Measurements from ENCODE around the gene SLC39A2. TPM values are rescaled to one million over a fixed set of nuclear protein-coding genes. Genes with fewer than 3 reads are reported as not detected.

The SLC39A2 gene
- total and polyA plus RNA-seq, 2 experiments from 2014 or later, result 4.2 to 6.2 TPM

- no peak for TF ChIP-seq EZH2phosphoT487 (IDR thresholded peaks at IDR 0.05; ENCODE audit: low read depth, severe bottlenecking, unreplicated experiment)
- no peak for TF ChIP-seq EZH2 (IDR thresholded peaks at IDR 0.05; ENCODE audit: borderline replicate concordance)
- no peak for TF ChIP-seq CTCF (IDR thresholded peaks at IDR 0.05; ENCODE audit: poor library complexity)
Measured at GRCh38 chr14:21018781-21019180, 19.7 kb downstream of the SLC39A2 start.

GRCh38 chr14:21019366-21019765, 20.3 kb downstream of the SLC39A2 start:
- Histone ChIP-seq H3K4me3 (no peak overlapping the region), H3K4me1 (ENCODE audit: insufficient read depth) (no peaks in the 10 kb centered on the region), H3K9me2 (replicated peaks; ENCODE audit: insufficient read depth) (no peaks in the 10 kb centered on the region), H3K79me2 (peaks cover 11% of the 10 kb centered on the region), H3K36me3 (replicated peaks; ENCODE audit: insufficient read depth, low read depth) (no peaks in the 10 kb centered on the region), H3K4me2 (no peak overlapping the region), H4K20me1 (ENCODE audit: insufficient read depth, poor library complexity, severe bottlenecking) (no peaks in the 10 kb centered on the region), H3K27ac (no peak overlapping the region), H3K9me3 (ENCODE audit: low read depth) (no peaks in the 10 kb centered on the region), H2AFZ (no peak overlapping the region), H3K27me3 (no peaks in the 10 kb centered on the region)
- DNase-seq (ENCODE audit: low spot score), result no peak
- 93% methylated on average over 1 of the region's 1 CpG for WGBS (ENCODE audit: low lambda C conversion rate, missing lambda C conversion rate)
- no peak for TF ChIP-seq CTCF (IDR thresholded peaks at IDR 0.05; ENCODE audit: poor library complexity)
- no peak for TF ChIP-seq EZH2phosphoT487 (IDR thresholded peaks at IDR 0.05; ENCODE audit: low read depth, severe bottlenecking, unreplicated experiment)
- no peak for TF ChIP-seq EZH2 (IDR thresholded peaks at IDR 0.05; ENCODE audit: borderline replicate concordance)

More at GRCh38 chr14:21018781-21019180, 19.7 kb downstream of the SLC39A2 start:
- Histone ChIP-seq H3K9me2 (replicated peaks; ENCODE audit: insufficient read depth) (no peaks in the 10 kb centered on the region), H3K4me1 (ENCODE audit: insufficient read depth) (no peaks in the 10 kb centered on the region), H3K4me3 (no peak overlapping the region), H3K27ac (no peak overlapping the region), H3K4me2 (no peak overlapping the region), H3K36me3 (replicated peaks; ENCODE audit: insufficient read depth, low read depth) (no peaks in the 10 kb centered on the region), H3K27me3 (no peaks in the 10 kb centered on the region), H3K79me2 (peaks cover 6% of the 10 kb centered on the region), H2AFZ (no peak overlapping the region), H3K9me3 (ENCODE audit: low read depth) (no peaks in the 10 kb centered on the region), H4K20me1 (ENCODE audit: insufficient read depth, poor library complexity, severe bottlenecking) (no peaks in the 10 kb centered on the region)
- no peak for DNase-seq (ENCODE audit: low spot score)
- 97% methylated on average over 3 of the region's 3 CpGs for WGBS (ENCODE audit: low lambda C conversion rate, missing lambda C conversion rate)

- H3K9me2 ChIP-seq (replicated peaks; ENCODE audit: insufficient read depth), result no peaks in the 10 kb centered on the region
- no peaks in the 10 kb centered on the region for H3K9me3 ChIP-seq (ENCODE audit: low read depth)
- no peaks in the 10 kb centered on the region for H4K20me1 ChIP-seq (ENCODE audit: insufficient read depth, poor library complexity, severe bottlenecking)
- H3K27ac ChIP-seq, result no peak overlapping the region
- no peaks in the 10 kb centered on the region for H3K36me3 ChIP-seq (replicated peaks; ENCODE audit: insufficient read depth, low read depth)
- no peaks in the 10 kb centered on the region for H3K27me3 ChIP-seq
- H3K4me3 ChIP-seq, result no peak overlapping the region
- peaks cover 9% of the 10 kb centered on the region for H3K4me1 ChIP-seq (ENCODE audit: insufficient read depth)
- no peak for DNase-seq (ENCODE audit: low spot score)
- H3K4me2 ChIP-seq, result no peak overlapping the region
- H3K79me2 ChIP-seq, result peaks cover 14% of the 10 kb centered on the region
- TF ChIP-seq EZH2phosphoT487 (IDR thresholded peaks at IDR 0.05; ENCODE audit: low read depth, severe bottlenecking, unreplicated experiment), result no peak
- no peak for TF ChIP-seq CTCF (IDR thresholded peaks at IDR 0.05; ENCODE audit: poor library complexity)
- TF ChIP-seq EZH2 (IDR thresholded peaks at IDR 0.05; ENCODE audit: borderline replicate concordance), result no peak
- no peak overlapping the region for H2AFZ ChIP-seq
- 90% methylated on average over 5 of the region's 5 CpGs for WGBS (ENCODE audit: low lambda C conversion rate, missing lambda C conversion rate)
Measured at GRCh38 chr14:21020977-21021545, 22.0 kb downstream of the SLC39A2 start.
